ENCODE data around the gene TNPO3. TPM values are rescaled to one million over a fixed set of nuclear protein-coding genes. Genes with fewer than 3 reads are reported as not detected.

Gene TNPO3
- total and polyA plus RNA-seq, 4 donors, result 12.3 to 45.9 (median 25.9) TPM

GRCh38 chr7:129017933-129018538 is 36.9 kb downstream of the TNPO3 start:
- no peak for ATAC-seq (ENCODE audit: insufficient read depth, low FRiP score)
- Histone ChIP-seq H3K9me3 (ENCODE audit: control insufficient read depth in 4 of 4, insufficient read depth in 3 of 4, low read length in 3 of 4) (no peaks in the 10 kb centered on the region), H3K27ac (ENCODE audit: low read depth in 1 of 2, low read length in 1 of 2) (no peak overlapping the region), H3K4me1 (ENCODE audit: control insufficient read depth in 5 of 5, insufficient read depth in 5 of 5, low read length in 5 of 5) (no peaks in the 10 kb centered on the region), H3K27me3 (ENCODE audit: control insufficient read depth in 3 of 3, insufficient read depth in 3 of 3, low read length in 2 of 3) (no peaks in the 10 kb centered on the region), H3K9ac (ENCODE audit: insufficient read depth in 1 of 2, low read length in 2 of 2) (no peak overlapping the region), H3K4me3 (no peak overlapping the region), H3K36me3 (ENCODE audit: control insufficient read depth in 4 of 4, insufficient read depth in 4 of 4, low read length in 4 of 4) (peaks cover 8 to 18% (median 14%) of the 10 kb centered on the region in 4 donors)
- WGBS, 2 donors, result 94 to 97% methylated on average over 4 of the region's 4 CpGs
- TF ChIP-seq, protein P1, sequence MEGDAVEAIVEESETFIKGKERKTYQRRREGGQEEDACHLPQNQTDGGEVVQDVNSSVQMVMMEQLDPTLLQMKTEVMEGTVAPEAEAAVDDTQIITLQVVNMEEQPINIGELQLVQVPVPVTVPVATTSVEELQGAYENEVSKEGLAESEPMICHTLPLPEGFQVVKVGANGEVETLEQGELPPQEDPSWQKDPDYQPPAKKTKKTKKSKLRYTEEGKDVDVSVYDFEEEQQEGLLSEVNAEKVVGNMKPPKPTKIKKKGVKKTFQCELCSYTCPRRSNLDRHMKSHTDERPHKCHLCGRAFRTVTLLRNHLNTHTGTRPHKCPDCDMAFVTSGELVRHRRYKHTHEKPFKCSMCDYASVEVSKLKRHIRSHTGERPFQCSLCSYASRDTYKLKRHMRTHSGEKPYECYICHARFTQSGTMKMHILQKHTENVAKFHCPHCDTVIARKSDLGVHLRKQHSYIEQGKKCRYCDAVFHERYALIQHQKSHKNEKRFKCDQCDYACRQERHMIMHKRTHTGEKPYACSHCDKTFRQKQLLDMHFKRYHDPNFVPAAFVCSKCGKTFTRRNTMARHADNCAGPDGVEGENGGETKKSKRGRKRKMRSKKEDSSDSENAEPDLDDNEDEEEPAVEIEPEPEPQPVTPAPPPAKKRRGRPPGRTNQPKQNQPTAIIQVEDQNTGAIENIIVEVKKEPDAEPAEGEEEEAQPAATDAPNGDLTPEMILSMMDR (IDR thresholded peaks at IDR 0.05; ENCODE audit: control extremely low read depth, extremely low read depth), result no peak
- DNase-seq, result no peak

- no peaks in the 10 kb centered on the region for H3K9me3 ChIP-seq (ENCODE audit: control insufficient read depth in 4 of 4, insufficient read depth in 3 of 4, low read length in 3 of 4)
- H3K4me3 ChIP-seq, result no peak overlapping the region
- no peaks in the 10 kb centered on the region for H3K4me1 ChIP-seq (ENCODE audit: control insufficient read depth in 5 of 5, insufficient read depth in 5 of 5, low read length in 5 of 5)
- TF ChIP-seq, protein P1 (IDR thresholded peaks at IDR 0.05; ENCODE audit: control extremely low read depth, extremely low read depth), result no peak
- no peak for ATAC-seq (ENCODE audit: insufficient read depth, low FRiP score)
- no peak overlapping the region for H3K27ac ChIP-seq (ENCODE audit: low read depth in 1 of 2, low read length in 1 of 2)
- DNase-seq, result no peak
- WGBS, 2 donors, result 49 to 75% methylated on average over 2 of the region's 2 CpGs
- no peak overlapping the region for H3K9ac ChIP-seq (ENCODE audit: insufficient read depth in 1 of 2, low read length in 2 of 2)
- peaks cover 8 to 18% (median 14%) of the 10 kb centered on the region in 4 donors for H3K36me3 ChIP-seq (ENCODE audit: control insufficient read depth in 4 of 4, insufficient read depth in 4 of 4, low read length in 4 of 4)
- no peaks in the 10 kb centered on the region for H3K27me3 ChIP-seq (ENCODE audit: control insufficient read depth in 3 of 3, insufficient read depth in 3 of 3, low read length in 2 of 3)
These were observed 37.6 kb downstream of the TNPO3 start for GRCh38 chr7:129017264-129017663.

GRCh38 chr7:129014501-129015101 is 40.3 kb downstream of the TNPO3 start:
- H3K9me3 ChIP-seq (ENCODE audit: control insufficient read depth in 4 of 4, insufficient read depth in 3 of 4, low read length in 3 of 4), result no peaks in the 10 kb centered on the region
- H3K36me3 ChIP-seq (ENCODE audit: control insufficient read depth in 4 of 4, insufficient read depth in 4 of 4, low read length in 4 of 4), result peaks cover 8 to 18% (median 16%) of the 10 kb centered on the region in 4 donors
- no peak overlapping the region for H3K27ac ChIP-seq (ENCODE audit: low read depth in 1 of 2, low read length in 1 of 2)
- no peak overlapping the region for H3K9ac ChIP-seq (ENCODE audit: insufficient read depth in 1 of 2, low read length in 2 of 2)
- 66 to 86% methylated on average over 6 of the region's 6 CpGs for WGBS, 2 donors
- H3K4me1 ChIP-seq (ENCODE audit: control insufficient read depth in 5 of 5, insufficient read depth in 5 of 5, low read length in 5 of 5), result peaks cover 0 to 5% (median 0%) of the 10 kb centered on the region in 5 donors
- no peaks in the 10 kb centered on the region for H3K27me3 ChIP-seq (ENCODE audit: control insufficient read depth in 3 of 3, insufficient read depth in 3 of 3, low read length in 2 of 3)
- TF ChIP-seq, protein P1 (IDR thresholded peaks at IDR 0.05; ENCODE audit: control extremely low read depth, extremely low read depth), result no peak
- DNase-seq, result no peak
- ATAC-seq (ENCODE audit: insufficient read depth, low FRiP score), result no peak
- no peak overlapping the region for H3K4me3 ChIP-seq
